ENCODE results near the gene ZNF507. TPM values are rescaled to one million over a fixed set of nuclear protein-coding genes. Genes with fewer than 3 reads are reported as not detected.

Gene ZNF507
- total and polyA plus RNA-seq, 8 donors, result 14.0 to 31.4 (median 27.9) TPM

- DNase-seq, result no peak
- Histone ChIP-seq H3K9me3 (no peaks in the 10 kb centered on the region), H3K36me3 (no peaks in the 10 kb centered on the region), H3K4me3 (peak overlapping the region in 1 of 2 donors; percentile 84), H3K4me1 (peaks cover 8 to 37% of the 10 kb centered on the region in 2 donors), H3K27ac (no peak overlapping the region), H3K27me3 (no peaks in the 10 kb centered on the region)
- no peak for ATAC-seq
- no peak for TF ChIP-seq CTCF (IDR thresholded peaks at IDR 0.05)
- intact Hi-C loops (cut with DNase I), result no loop called here
These were observed 58.0 kb downstream of the ZNF507 start for GRCh38 chr19:32403291-32403995.

- Histone ChIP-seq H3K27ac (peak overlapping the region; percentile 97 to 100), H3K9me3 (no peaks in the 10 kb centered on the region), H3K4me1 (peaks cover 8 to 37% of the 10 kb centered on the region in 2 donors), H3K4me3 (peak overlapping the region; percentile 61 to 84), H3K27me3 (no peaks in the 10 kb centered on the region), H3K36me3 (peaks cover 0 to 9% of the 10 kb centered on the region in 2 donors)
- TF ChIP-seq CTCF (IDR thresholded peaks at IDR 0.05), result no peak
- DNase-seq (no peak), ATAC-seq (no peak)
- intact Hi-C loops (cut with DNase I), result no loop called here
These were observed 59.0 kb downstream of the ZNF507 start for GRCh38 chr19:32404213-32404932.

DNA sequence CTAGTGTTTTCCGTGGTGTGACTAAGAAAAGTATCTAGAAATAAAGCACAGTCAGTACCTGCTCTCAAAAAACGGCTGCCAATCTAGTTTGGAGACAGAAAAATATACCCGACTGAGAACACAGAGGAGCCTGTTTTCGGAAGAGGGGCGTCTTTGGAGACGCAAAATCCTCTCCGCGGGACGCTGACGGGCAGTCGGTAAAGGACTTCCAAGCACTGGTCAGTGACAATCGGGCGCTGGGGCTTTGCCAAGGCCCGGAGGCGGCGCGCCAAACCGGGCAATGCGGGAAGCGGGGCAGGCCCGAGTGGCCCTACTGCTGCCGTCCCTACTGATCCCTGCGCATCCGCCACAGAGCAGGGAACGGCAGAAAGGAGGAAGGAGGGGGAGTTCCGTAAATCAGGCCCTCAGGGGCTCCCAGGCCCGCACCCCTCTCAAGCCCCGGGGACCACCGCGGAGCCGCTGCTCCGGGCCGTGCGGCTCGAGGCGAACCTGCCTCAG is 59.6 kb downstream of the ZNF507 start:
- no peak for TF ChIP-seq CTCF (IDR thresholded peaks at IDR 0.05)
- peaks cover 8 to 37% of the 10 kb centered on the region in 2 donors for H3K4me1 ChIP-seq
- peaks cover 0 to 15% of the 10 kb centered on the region in 2 donors for H3K36me3 ChIP-seq
- no peaks in the 10 kb centered on the region for H3K27me3 ChIP-seq
- H3K4me3 ChIP-seq, result peak overlapping the region; percentile 61 to 84
- DNase-seq, result peak in 3 of 4 donors; percentile 50 to 90 (median 60)
- peak overlapping the region; percentile 97 to 100 for H3K27ac ChIP-seq
- ATAC-seq, result peak; percentile 49
- H3K9me3 ChIP-seq, result no peaks in the 10 kb centered on the region
- intact Hi-C loops (cut with DNase I), result no loop called here

- H3K36me3 ChIP-seq, result peaks cover 0 to 21% of the 10 kb centered on the region in 2 donors
- no peaks in the 10 kb centered on the region for H3K9me3 ChIP-seq
- H3K4me3 ChIP-seq, result peak within 1 kb of the TSS; percentile 61 to 84
- TF ChIP-seq CTCF (IDR thresholded peaks at IDR 0.05), result no peak
- DNase-seq, result peak; percentile 96 to 98 (median 96)
- intact Hi-C loops (cut with DNase I), result no loop called here
- H3K27ac ChIP-seq, result peak within 1 kb of the TSS; percentile 97 to 100
- H3K27me3 ChIP-seq, result no peaks in the 10 kb centered on the region
- peak; percentile 96 for ATAC-seq
- peaks cover 8 to 37% of the 10 kb centered on the region in 2 donors for H3K4me1 ChIP-seq
These were observed 60.2 kb downstream of the ZNF507 start, which contains the start of gene DPY19L3 for GRCh38 chr19:32405431-32406160. Gene DPY19L3 (plus strand): TSS chr19:32405770. CDS start chr19:32408254, 2,484 bp downstream.

All from left lung (tissue), 10 donors.